ENCODE measurements around the gene ABCC9.
A peak's percentile ranks its signal among the peaks of the same experiment; 100 is the strongest.

Gene ABCC9

DNA sequence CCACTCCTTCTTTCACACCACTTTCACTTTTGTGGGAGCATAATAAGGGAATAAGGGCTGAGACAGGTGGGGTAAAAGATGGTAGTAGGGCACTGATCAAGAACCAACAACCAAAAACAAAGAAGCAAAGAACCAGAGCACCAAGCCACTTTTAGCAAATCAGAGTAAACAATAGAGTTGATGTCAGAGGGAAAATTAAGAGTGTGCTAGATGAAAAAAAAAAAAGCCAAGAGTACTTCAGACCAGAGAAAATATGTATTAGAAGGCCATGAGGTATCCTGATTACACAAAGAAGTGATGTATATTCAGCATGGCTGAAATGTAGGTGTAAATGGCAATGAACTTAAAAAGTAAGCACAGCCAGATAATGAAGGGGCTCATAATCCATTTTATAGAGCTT is 75.4 kb downstream of the ABCC9 start:
- no peak for DNase-seq

DNA sequence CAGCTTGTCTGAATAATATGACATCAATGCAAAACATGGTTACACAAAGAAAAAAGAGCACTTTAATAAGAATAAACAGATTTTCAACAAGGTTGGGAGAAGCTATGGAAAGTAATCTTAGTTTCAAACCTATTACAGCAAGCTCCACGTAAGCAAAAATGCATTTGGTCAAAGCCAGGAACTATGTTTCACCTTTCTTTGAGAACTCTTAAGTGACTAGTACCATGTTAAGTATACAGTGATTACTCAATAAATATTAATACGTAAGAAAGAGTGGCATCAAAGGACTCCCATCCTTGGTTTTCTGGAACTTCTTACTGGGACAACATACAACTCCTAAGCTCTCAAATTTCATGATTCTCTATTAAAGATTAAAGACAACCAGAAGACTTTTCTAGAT is 80.7 kb downstream of the ABCC9 start:
- DNase-seq = no peak

DNA sequence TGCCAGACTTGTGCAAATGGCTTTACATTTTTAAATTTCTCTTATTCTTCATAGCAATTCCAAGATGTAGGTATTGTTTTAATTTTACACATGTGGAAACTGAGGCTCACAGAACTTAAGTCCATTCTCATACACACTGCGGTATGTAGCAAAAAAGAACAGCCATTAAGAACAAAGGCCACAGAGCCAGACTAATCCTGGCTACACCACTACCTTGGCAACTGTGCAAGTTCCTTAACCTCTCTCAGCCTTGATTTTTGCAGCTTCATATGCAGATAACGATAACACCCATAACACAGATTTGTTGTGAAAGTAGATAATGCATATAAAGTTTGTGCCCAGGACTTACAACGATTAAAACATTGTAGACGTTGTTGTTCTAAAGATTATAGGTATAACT is 81.1 kb downstream of the ABCC9 start:
- no peak for DNase-seq

DNA sequence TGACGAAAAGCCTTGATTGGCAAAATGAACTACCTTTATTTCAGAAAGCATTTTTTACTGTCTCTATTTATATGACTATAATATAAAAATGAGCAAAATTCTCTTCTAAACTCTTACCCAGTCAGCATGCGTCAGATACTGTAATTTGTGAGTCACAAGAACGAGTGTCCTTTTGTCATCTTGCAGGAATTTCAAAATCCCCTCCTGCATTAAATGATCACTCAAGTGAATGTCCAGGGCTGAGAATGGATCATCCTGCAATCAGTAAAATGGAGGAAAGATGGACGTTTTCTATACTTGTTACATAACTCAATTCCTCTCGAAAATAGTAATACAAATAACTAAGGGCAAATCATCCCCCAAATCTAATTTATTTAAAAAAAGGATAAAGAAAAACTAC is 89.0 kb downstream of the ABCC9 start:
- no peak for DNase-seq

DNA sequence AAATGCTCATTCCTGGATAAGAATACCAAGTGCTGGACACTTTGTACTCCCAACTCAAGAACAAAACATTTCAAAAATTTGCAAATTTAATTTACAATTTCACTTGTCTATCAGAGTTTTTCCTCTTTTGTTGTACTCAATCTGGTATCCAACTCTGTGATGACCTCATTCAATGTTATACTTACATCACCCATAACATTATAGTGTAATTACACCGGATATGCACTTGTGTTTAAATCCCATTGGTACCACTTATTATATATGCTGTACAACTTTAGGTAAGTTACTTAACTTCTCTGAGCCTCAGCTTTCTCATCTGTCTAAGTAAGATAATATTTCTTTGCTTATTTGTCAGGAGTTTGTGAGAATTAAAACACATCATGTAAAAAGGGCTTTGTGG is 90.1 kb downstream of the ABCC9 start:
- no peak for DNase-seq

DNA sequence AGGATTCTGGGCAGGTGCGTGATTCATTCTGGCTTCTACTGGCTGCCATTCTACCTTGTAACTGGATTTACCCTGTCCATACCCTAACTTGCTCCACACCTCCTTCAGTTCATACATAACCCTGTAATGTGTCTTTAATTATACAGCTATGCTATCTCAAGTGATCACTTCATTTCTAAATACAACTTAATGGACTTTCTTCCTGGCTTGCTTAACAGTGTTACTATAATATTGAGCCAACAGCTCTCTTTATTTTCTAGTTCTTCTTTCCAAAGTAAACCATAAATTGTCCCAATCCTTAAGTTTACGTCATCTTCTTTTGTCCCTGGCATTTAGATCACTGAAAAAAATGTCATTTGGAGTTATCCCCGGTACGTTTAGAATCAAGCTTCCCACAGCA is 90.8 kb downstream of the ABCC9 start:
- no peak for DNase-seq

DNA sequence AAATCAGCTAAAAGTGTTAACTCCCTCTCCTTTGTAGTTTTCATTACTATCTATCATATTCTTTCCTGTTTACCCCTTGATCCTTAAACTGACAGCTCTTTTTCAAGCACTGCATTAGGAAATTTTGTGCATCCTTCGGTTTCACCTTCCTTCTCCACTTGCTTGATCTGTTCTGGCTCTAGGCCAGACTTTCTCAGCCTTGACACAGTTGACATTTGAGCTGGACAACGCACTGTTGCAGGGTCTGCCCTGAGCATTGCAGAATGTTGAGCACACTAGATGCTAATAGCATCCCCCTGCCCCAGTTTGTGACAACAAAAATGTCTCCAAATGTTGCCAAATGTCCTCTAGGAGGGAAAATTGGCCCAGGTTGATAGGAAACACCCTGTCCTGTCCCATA is 91.3 kb downstream of the ABCC9 start:
- no peak for DNase-seq

DNA sequence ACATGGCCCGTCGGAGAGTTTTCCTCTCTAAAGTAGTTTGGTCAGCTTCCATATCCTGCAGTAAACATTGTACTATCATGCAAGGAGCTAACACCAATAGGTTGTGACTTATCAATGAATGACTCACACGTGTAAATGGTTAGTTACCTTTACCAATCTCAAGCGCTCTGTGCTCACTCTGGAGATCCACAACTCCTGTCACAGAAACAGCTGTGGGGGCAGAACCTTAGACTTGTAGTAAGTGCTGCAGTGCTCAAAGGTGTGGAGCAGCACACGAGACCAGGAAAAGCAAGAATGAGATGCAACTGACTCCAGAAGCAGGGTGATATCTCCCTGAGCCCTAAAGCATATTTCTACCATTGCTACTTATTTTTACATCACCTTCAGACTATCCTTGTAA is 93.0 kb downstream of the ABCC9 start:
- DNase-seq = no peak

DNA sequence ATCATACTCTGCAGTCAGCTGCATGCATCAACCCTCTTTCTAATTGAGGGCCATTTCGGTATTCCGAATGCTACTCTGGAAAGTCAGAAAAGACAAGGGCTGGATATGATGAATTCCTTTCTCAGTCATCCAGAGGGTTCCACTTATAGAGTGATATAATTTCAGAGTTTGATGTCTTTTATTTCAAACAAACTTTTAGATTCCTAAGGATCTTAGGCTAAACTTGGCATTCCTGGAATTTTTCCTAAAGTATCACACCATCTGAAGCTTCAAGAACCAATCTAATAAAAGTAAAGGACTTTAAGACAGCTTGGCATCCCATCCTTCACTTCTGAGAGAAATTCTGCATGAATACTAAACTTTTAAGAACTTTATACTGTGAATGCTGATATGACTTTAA is 97.4 kb downstream of the ABCC9 start:
- DNase-seq = no peak

DNA sequence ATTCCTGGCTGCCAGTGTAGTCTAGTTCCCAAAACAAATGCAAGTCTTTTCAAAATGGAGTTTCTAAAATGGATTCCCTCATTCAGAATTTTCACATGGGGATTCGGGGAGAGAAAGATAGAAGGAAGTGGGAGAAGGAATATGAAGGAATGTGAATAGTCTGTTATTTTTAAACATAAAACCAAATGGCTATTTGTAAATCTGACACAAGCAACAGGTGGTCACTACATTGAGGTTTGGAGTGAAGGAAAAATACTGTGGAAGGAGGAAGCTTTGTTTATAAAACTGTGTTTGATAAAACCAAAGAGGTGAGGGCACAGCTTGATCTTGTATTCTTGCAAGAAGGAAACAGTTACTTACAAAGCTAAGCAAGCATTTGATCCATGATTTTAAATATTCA is 101.5 kb downstream of the ABCC9 start:
- DNase-seq = no peak

DNA sequence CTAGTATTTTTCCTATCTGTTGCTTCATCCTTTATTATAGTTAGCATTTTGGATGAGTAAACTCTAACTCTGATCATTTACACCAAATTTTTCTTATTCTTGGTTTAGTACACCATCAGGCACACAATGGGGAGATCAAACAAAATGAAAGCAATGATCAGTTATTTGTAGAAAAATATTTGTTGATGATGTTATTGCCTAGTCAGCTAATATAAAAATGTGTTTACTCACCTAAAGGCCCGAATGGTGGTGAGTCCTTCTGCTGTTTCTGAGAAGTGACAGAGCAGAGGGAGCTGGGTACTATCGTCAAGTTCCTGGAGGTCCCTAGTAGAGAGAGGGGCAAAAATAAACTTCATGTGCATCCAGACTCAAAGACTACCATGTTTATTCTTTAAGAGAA is 103.4 kb downstream of the ABCC9 start:
- DNase-seq = no peak

DNA sequence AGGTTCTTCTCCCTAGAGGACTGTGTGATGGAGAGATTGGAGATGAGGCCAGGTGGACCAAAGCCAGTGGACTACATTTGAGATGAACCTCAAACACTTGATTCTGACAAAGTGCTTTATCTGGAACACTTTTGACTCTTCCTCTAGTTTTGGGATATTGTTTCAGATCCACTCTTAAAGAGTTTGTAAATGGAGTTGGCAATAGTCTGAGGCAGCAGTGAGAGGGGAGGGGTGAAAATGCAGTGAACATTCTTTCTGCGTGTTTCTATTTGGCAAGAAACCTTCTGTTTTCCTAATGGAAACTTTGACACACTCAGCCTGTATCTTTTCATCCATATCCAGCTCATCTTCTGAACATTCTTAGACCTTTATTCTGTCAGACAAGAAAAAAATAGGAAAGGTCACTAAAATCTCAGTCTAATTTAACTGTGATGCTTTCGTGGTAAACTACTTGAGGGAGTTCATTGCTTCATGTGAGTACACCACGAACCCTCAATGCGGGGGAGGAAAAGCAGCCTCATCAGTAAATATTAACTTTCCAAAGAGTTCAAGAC is 109.4 kb downstream of the ABCC9 start:
- DNase-seq = no peak

DNA sequence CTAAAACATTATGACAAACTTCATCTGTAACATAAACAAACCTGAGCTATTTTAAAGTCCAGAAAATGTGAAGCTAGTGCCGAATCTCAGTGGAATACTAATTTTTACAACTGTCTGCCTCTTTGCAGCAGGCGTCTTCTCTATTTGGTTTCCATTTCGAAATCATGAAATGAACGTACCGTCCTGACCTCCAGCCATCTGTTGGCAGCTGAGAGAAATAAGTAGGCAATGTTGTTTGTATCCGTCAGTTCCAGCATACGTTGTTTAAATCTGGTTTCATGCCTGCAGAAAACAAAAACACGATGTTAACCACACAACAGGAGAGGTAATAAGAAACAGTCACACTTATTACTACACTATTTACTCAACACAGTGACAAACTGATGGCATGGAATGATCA is 112.4 kb downstream of the ABCC9 start:
- DNase-seq = peak; percentile 7

DNA sequence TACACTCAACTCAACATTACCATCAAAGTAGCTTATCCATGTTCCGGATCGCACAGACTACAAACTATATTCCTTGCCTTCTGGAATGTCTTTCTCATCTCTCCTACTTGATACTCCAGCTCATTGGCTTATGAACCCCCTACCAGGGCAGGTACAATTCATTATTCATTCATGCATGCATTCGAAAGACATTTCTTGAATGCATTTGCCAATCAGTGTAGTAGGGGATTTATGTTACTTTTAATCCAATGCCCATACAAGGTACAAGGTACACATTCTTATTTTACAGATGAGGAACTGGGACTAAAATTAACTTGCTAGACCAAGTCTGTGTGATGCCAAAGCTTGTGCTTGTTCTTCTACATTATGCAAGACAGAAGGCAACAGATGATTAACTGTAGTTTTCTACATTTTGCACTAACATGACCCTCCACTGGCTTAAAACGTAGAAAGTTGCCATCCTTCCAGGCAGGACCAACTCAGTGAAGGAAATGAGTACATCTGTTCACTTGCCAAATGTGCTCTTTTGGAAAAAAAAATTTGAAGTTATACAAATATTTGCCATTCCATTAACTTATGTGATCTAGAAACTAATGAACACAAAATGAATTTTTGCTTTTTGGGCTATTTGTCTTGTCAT is 113.0 kb downstream of the ABCC9 start:
- DNase-seq = no peak

DNA sequence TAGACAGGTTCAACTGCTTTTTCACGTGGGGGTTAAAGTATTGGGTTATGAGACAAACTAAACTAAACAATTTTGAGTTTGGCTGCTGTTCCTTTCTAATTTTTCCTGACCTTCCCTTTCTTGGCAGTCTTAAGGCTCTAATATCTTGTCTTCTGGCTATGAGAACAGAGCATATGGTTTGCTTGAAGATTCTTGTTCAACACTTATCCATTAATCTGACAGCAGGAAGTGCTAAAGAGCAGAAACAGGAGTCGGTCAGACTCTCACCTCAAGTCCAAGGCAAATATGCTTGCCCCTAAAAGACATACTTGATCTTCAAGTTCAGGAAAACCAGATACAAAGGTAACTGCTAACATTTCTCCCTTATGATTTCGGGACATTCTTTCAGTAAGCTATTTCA is 114.1 kb downstream of the ABCC9 start:
- no peak for DNase-seq

DNA sequence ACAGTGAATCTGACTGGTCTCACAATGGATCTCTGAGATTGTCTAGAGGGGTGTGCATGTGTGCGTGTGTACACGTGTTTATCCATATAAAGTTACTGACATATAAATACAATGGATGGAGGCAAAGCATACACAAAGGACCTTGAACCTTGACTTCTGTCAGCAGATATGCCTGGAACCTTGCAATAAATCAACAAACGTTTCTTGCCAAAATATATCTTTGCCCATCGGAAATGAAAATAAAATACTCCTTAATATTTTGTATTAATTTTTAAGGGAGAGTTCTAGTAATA is 114.7 kb downstream of the ABCC9 start:
- DNase-seq = no peak

DNA sequence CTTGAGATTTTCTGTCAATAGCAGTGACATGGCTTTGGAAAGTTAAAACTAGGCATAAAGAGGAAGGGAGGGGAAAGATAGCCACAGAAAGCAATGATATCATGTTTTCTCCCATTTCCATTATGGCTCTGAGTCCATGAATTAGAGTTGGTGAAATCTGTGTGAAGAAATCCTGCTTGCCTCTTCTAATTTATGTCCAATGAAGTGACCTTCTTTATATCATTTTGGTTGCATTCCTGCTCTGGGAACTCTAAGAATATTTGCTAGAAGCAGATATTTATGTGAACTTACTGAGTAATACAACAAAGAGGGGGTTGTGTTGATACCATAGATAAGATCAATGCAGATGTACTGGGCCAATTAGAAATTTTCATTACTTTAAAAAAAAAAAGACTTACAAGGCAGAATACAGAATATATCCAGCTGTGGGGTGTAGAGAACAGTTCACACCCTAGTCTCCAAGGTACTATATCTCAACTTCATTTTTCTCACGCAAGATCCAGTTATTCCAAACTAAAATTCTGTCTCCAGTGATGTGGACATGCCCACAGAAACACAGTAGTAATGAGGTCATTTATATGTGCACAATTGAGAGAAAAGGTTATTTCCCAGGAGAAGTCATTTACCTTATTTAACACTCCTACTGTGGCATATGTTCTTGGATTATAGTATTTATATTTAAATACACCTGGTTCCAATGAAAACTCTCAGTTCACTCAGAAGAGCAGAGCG is 115.2 kb downstream of the ABCC9 start:
- no peak for DNase-seq

DNA sequence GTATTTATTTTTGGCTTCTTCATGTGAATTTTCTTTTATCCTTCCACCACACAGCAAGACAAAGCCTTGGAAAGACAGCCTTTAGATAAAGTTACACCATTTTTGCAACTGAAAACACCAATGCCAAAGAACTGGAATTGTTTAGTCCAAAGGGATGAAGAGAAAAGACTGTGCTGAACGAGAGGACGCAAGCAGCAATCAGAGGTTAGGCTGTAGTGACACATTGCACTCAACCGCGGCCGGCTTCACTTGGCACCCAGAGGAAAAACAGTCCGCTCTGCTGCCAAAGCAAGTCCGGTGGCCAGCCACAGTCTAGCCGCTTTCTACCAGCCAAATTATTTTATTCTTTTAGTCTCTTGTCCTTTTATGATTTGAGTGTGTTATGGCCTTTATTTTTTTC is 117.6 kb downstream of the ABCC9 start:
- no peak for DNase-seq

DNA sequence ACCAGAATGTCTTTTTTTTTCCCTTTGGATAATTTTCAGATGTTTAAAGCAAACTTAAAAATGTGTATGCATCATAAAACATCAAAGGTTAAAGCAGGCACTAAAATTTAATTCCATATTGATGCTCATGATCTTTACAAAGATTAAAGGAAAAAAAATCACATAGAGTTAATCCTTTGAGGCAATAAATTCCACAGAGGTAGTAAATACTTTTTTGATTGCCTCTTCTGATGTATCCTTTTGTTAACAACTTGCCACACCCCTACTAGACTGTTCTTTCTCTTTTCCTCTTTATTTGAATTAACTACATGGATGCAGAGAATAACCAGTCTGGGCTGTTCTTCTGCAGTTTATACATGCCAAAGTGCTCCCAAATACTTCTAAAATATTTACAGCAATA is 121.5 kb downstream of the ABCC9 start:
- no peak for DNase-seq

DNA sequence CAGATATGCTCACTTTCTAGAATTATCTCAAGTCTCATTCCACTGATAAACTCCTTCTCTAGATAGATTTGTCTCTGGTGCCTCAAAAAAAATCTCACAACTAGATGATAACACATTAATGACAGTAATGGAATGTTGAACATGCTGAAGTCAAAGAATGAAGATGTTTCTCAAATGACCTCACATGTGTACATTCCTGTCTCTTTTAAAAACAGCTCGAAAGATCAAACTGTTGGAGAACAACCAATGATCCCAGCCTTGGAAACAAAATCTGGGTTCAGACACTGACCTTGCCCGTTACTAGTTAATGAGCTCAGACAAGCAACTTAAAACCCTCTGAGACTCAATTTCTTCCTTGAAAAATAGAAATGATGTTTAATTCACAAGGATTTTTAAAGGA is 122.0 kb downstream of the ABCC9 start:
- DNase-seq = no peak

DNA sequence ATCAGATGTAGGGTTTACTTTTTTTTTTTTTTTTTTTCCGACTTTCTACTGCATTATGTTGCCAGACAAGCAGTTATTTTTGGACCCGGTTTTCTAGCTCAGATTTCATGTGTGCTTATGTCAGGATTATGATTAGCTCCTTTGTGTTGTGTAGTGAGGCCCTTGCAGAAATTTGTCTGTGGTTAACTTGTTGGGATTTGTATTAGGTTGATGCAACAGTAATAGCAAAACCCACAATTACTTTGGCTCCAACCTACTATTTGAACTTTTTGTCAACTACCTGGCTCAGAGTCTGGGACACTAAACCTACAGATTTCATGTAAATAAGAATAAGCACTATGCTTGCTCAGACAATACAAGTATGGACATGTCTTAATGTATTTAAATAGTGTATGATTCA is 122.6 kb downstream of the ABCC9 start:
- DNase-seq = no peak

DNA sequence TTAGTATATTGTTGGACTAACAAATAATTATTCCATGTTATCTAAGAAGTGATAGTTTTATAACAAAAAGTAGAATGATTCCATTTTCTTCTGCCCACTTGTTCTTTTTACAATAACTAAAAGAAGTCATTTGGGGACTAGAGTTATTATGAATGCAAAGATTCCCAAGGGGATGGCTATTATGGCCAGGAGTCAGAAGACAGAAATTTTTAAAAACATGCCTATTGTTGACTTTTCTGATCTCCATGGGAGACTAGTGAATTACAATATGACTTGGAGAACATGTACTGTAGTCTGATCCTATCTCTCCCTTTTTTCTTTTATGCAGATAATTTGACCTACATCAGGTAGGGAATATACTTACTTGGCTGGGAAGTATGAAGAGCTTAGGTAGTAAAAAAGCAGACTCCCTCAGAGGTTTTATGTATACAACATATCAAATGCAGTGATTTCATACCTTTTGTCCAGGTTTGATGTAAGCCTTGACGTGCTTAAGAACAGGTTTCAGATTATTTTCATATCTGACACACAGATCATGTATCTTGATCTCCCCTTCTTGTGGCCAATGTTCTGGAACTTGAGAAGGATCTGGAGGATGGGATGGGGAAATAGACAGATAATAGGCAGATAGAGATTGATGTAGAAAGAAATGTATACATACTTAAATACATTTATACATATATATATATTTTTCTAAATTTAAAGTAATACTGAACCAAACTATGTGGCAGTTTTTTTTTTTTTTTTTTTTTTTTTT is 125.7 kb downstream of the ABCC9 start:
- DNase-seq = no peak

DNA sequence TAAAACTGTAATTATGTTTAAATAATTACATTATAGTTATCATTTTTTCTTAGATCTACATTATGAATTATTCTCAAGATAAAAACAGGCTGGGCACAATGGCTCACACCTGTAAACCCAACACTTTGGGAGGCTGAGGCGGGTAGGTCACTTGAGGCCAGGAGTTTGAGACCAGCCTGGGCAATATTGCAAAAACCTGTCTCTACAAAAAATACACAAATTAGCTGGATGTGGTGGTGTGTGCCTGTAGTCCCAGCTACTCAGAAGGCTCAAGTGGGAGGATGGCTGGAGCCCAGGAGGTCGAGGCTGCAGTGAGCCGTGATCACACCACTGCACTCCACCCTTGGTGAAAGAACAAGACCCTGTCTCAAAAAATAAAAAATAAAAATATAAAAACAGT is 126.4 kb downstream of the ABCC9 start:
- no peak for DNase-seq

DNA sequence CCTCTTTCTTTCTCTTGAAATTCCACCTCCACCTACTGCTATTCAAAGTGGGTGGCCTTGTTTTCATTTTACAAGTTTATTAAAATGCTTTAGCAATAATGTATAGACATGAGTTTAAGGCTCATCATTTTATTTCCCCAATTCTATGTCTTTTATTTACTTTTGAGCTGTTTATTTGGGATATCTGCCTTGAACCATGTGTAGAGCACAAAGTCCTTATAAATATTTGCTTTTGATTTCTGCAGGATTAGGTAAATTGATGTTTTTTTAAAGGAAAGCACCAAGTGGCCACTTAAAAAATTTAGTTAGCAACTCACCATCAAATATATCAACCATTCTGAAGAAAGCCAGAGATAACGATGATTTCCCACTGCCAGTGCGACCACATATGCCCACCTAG is 126.9 kb downstream of the ABCC9 start:
- no peak for DNase-seq

Measured in MV-4-11 (cell line).